HepG2 (cell line): Measurements from ENCODE around the gene CMTM3. TPM values are rescaled to one million over a fixed set of nuclear protein-coding genes. Genes with fewer than 3 reads are reported as not detected.

Experiments used
- ATAC-seq: fragments of 200-7000 bp; cut with Tn5 transposase; 3 replicates; pipeline ENCODE4 v1.9.1; 2020; ENCODE audit warnings: mild to moderate bottlenecking, moderate library complexity
- BruUV-seq: library from RNA; stranded (reverse); fragments of 400-500 nt; replicated peaks from 2 replicates; lab custom pipeline; 2021; lab: Mats Ljungman, UMichigan
- CTCF ChIA-PET: fragments of 300-600 bp; formaldehyde crosslinking; extraction: SDS; loops from one replicate; lab custom pipeline; 2021; ENCODE audit warnings: low total read pairs, inconsistent platforms, low intra/inter-chr PET ratio; lab: Yijun Ruan, JAX
- POLR2A ChIA-PET: fragments of 350-600 bp; sonication (Branson Sonifier 250); formaldehyde crosslinking; loops from one replicate; lab custom pipeline; 2020; ENCODE audit warnings: antibody characterized with exemption, inconsistent platforms; lab: Yijun Ruan, JAX
- DNase-seq: peaks from one replicate; pipeline ENCODE4 v3.0.0-alpha.2; 2015; ENCODE audit warnings: low spot score
- FAIRE-seq: peaks from 3 replicates; lab custom pipeline; 2011; peaks lifted over from hg19 to GRCh38; lab: Jason Lieb, UNC
- H2AFZ ChIP-seq: one replicate; pipeline ENCODE4 v1.6.1; 2011; ENCODE audit warnings: low read length, inconsistent platforms
- H3K27ac ChIP-seq: fragments of 300-600 bp; 3 replicates; pipeline ENCODE4 v1.8.0; 2011; ENCODE audit warnings: mixed run types, mild to moderate bottlenecking, mixed read lengths, low read length, inconsistent platforms; ENCODE audit not compliant: insufficient read depth; ENCODE audit errors: extremely low read length
- H3K27me3 ChIP-seq, 2 experiments: fragments of 200-600 bp in 1 of 2; 2 replicates in 1 of 2; 3 replicates in 1 of 2; pipeline versions ENCODE4 v1.6.0 to v1.8.0; 2011; ENCODE audit warnings: low read length in 2 of 2, mild to moderate bottlenecking in 2 of 2, moderate library complexity in 2 of 2, inconsistent platforms in 1 of 2; ENCODE audit not compliant: insufficient read depth in 2 of 2, control insufficient read depth in 1 of 2
- H3K36me3 ChIP-seq, 2 experiments: fragments of 200-600 bp in 1 of 2; replicated peaks in 1 of 2; 2 replicates in 1 of 2; 3 replicates in 1 of 2; pipeline versions ENCODE4 v1.5.1 to v1.8.0; 2011; ENCODE audit warnings: low read length in 2 of 2, inconsistent platforms in 1 of 2; ENCODE audit not compliant: insufficient read depth in 2 of 2, control insufficient read depth in 1 of 2
- H3K4me1 ChIP-seq: 2 replicates; pipeline ENCODE4 v1.5.1; 2012; ENCODE audit warnings: low read length, inconsistent platforms; ENCODE audit not compliant: insufficient read depth
- H3K4me2 ChIP-seq: 2 replicates; pipeline ENCODE4 v1.6.0; 2011; ENCODE audit warnings: low read depth, low read length, inconsistent platforms
- H3K4me3 ChIP-seq, 3 experiments: fragments of 200-600 bp in 1 of 3; sonication (generic), shearing (Covaris generic) in 1 of 3; replicated peaks in 1 of 3; 2 replicates each; pipeline ENCODE4 v1.5.1; 2011 to 2016; ENCODE audit warnings: low read length in 3 of 3, inconsistent platforms in 2 of 3, low read depth in 2 of 3, mild to moderate bottlenecking in 2 of 3, control low read depth in 1 of 3, mixed read lengths in 1 of 3; ENCODE audit not compliant: insufficient read depth in 1 of 3
- H3K79me2 ChIP-seq: one replicate; pipeline ENCODE4 v1.6.1; 2011; ENCODE audit warnings: low read length, inconsistent platforms; ENCODE audit not compliant: insufficient read depth
- H3K9ac ChIP-seq: 2 replicates; pipeline ENCODE4 v1.6.0; 2011; ENCODE audit warnings: mild to moderate bottlenecking, low read depth, low read length, inconsistent platforms; ENCODE audit not compliant: insufficient read depth
- H3K9me3 ChIP-seq: 2 replicates; pipeline ENCODE4 v1.5.1; 2012; ENCODE audit warnings: mild to moderate bottlenecking, low read length
- H4K20me1 ChIP-seq: 2 replicates; pipeline ENCODE4 v1.6.0; 2011; ENCODE audit warnings: inconsistent platforms, mild to moderate bottlenecking, low read length, moderate library complexity; ENCODE audit not compliant: insufficient read depth
- FIP1L1 ChIP-seq: fragments of 200-400 bp; formaldehyde crosslinking; IDR thresholded peaks from 2 replicates; pipeline ENCODE4 v1.6.1; 2018; ENCODE audit warnings: low read depth, mild to moderate bottlenecking, low read length, moderate library complexity, borderline replicate concordance; ENCODE audit not compliant: insufficient read depth
- MED13 ChIP-seq: sonication (generic); formaldehyde crosslinking; IDR thresholded peaks from 2 replicates; pipeline ENCODE4 v1.5.0; 2020; ENCODE audit warnings: missing genetic modification reagents
- NR2F6 ChIP-seq, 2 experiments: IDR thresholded peaks; 2 replicates each; pipeline ENCODE4 v1.6.1; 2016; ENCODE audit warnings: antibody characterized with exemption in 1 of 2, mild to moderate bottlenecking in 1 of 2
- SOX5 ChIP-seq: IDR thresholded peaks from 2 replicates; pipeline ENCODE4 v1.6.1; 2016; ENCODE audit warnings: borderline replicate concordance
- SUZ12 ChIP-seq: fragments of 150-350 bp; IDR thresholded peaks from 2 replicates; pipeline ENCODE4 v1.6.1; 2014; ENCODE audit warnings: low read depth, low read length
- ZBTB7A ChIP-seq: sonication (generic); formaldehyde crosslinking; IDR thresholded peaks from 2 replicates; pipeline ENCODE4 v1.8.0; 2022; ENCODE audit warnings: mild to moderate bottlenecking, missing genetic modification reagents
- ZNF263 ChIP-seq: sonication (generic); formaldehyde crosslinking; IDR thresholded peaks from 2 replicates; pipeline ENCODE4 v1.4.0; 2020; ENCODE audit warnings: missing genetic modification reagents
- WGBS: methylation state at CpG from one replicate; pipeline ENCODE4 v1.1.6; 2017; ENCODE audit warnings: low lambda C conversion rate; 5-methylcytosine and 5-hydroxymethylcytosine counted together
- in situ Hi-C: cut with HindIII; loops from 2 replicates; pipeline ENCODE4 v1.10.0; 2017; ENCODE audit warnings: low pct_unique_long_range_greater_than_20kb; ENCODE audit not compliant: extremely low pct_ligation_motif_present
- intact Hi-C: fragments of 100-400 bp; cut with micrococcal nuclease; formaldehyde crosslinking; loops from one replicate; pipeline ENCODE4 v1.10.0; 2022; ENCODE audit not compliant: unreplicated experiment
- polyA plus RNA-seq, 8 experiments: library from polyadenylated mRNA; depleted of rRNA in 3 of 8; stranded (reverse) in 7 of 8; unstranded in 1 of 8; fragments of >200 nt; fragmentation: Illumina TruSeq in 4 of 8; extraction: Trizol in 4 of 8; gene quantifications; 2 replicates each; pipeline versions ENCODE4 v1.2.1 to v1.2.3, GENCODE V29; 2011 to 2016; ENCODE audit warnings: low read depth in 4 of 8, missing spikeins in 1 of 8, mixed read lengths in 1 of 8; ENCODE audit not compliant: insufficient read depth in 1 of 8
- total RNA-seq, 5 experiments: library from RNA; depleted of rRNA; stranded (reverse); fragments of >200 nt; fragmentation: Illumina TruSeq; extraction: Trizol; gene quantifications; 2 replicates each; pipeline ENCODE4 v1.2.3, GENCODE V29; 2016; ENCODE audit warnings: low read depth in 1 of 5
- TF ChIP-seq, protein P1 (sequence below): sonication (generic); formaldehyde crosslinking; IDR thresholded peaks from 2 replicates; pipeline ENCODE4 v1.4.0; 2020; ENCODE audit warnings: mild to moderate bottlenecking, missing genetic modification reagents
- TF ChIP-seq, protein P2 (sequence below): IDR thresholded peaks from 2 replicates; pipeline ENCODE4 v1.6.1; 2016

The CMTM3 gene
- total and polyA plus RNA-seq, 2 of the 13 experiments (the other 11 are each of a cell fraction or from before 2014, with no cell fraction given): 29.2 to 48.7 TPM

DNA sequence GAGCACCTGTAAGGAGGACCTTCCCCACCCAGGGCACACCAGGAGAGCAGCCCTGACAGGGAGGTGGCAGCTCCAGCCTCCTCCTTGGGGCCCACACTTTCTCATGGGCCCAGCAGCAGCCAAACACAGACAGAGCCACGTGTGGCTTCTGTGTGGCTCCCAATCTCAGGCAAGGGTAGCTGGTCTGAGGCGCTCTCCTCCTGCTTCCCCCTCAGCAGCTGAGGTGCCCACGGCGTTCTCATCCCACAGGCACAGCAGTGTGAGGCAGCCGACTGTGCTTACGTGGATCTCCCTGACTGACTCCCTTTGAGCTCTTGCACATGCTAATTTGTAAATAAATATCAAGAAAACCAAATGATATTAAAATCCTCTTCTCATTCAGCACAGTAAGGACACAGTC lies 30.9 kb downstream of the CMTM3 start:
- no peak for DNase-seq
- BruUV-seq: no TSS peak
- POLR2A ChIA-PET: no interaction called here
- 88% methylated on average over 6 of the region's 6 CpGs for WGBS
- H4K20me1 ChIP-seq: no peaks in the 10 kb centered on the region
- peak; percentile 56 for ATAC-seq
- in situ Hi-C loops: no loop called here
- no peaks in the 10 kb centered on the region; a peak in 1 of 5 replicates for H3K36me3 ChIP-seq
- TF ChIP-seq MED13: no peak
- no peak for TF ChIP-seq ZBTB7A (CRISPR knock-in tag)
- no peak for TF ChIP-seq SOX5 (CRISPR knock-in tag)
- TF ChIP-seq ZNF263 (CRISPR knock-in tag): peak; percentile 30; the same call in 1 of the 2 replicates
- no peak for TF ChIP-seq SUZ12
- H2AFZ ChIP-seq: no peak overlapping the region
- no peak overlapping the region for H3K4me3 ChIP-seq
- CTCF ChIA-PET: no interaction called here
- peaks cover 18% of the 10 kb centered on the region for H3K4me1 ChIP-seq
- no peaks in the 10 kb centered on the region for H3K79me2 ChIP-seq
- H3K27me3 ChIP-seq: no peaks in the 10 kb centered on the region
- no peaks in the 10 kb centered on the region for H3K9me3 ChIP-seq
- no peak overlapping the region for H3K9ac ChIP-seq
- no peak for FAIRE-seq
- no peak overlapping the region for H3K27ac ChIP-seq
- no peak overlapping the region for H3K4me2 ChIP-seq
- intact Hi-C loops: no loop called here

DNA sequence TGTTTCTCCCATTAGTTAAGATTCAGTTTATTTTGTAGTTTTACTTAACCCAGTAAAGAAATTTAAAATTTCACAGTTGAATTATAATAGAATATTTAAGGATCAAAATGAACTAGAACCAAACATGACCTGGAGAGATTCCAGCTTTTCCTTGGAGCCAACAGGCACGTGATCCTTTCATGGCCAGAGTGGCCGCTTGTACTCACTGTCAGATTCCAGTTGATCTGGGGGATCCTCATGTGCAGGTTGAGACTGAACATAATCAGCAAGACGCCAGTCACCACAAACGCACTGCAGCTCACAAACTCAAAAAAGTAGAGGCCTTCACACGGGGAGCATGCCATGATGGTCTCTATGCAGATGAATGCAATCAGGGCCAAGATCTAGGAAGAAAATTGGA lies 31.7 kb downstream of the CMTM3 start:
- CTCF ChIA-PET: no interaction called here

More for the DNA sequence above, 31.7 kb downstream of the CMTM3 start:
- in situ Hi-C loops: no loop called here
- intact Hi-C loops: no loop called here
- Histone ChIP-seq H3K4me3 (no peak overlapping the region), H3K27ac (no peak overlapping the region), H3K27me3 (no peaks in the 10 kb centered on the region), H4K20me1 (no peaks in the 10 kb centered on the region), H2AFZ (no peak overlapping the region), H3K36me3 (no peaks in the 10 kb centered on the region; a peak in 1 of 5 replicates), H3K4me1 (peaks cover 26% of the 10 kb centered on the region), H3K79me2 (no peaks in the 10 kb centered on the region), H3K9ac (no peak overlapping the region), H3K9me3 (no peaks in the 10 kb centered on the region), H3K4me2 (no peak overlapping the region)
- DNase-seq (no peak), FAIRE-seq (no peak), ATAC-seq (no peak)
- no TSS peak for BruUV-seq
- no peak for TF ChIP-seq NR2F6 (IDR thresholded peaks at IDR 0.05)
- no peak for TF ChIP-seq NR2F6 (CRISPR knock-in tag; IDR thresholded peaks at IDR 0.05)
- TF ChIP-seq, protein P1, sequence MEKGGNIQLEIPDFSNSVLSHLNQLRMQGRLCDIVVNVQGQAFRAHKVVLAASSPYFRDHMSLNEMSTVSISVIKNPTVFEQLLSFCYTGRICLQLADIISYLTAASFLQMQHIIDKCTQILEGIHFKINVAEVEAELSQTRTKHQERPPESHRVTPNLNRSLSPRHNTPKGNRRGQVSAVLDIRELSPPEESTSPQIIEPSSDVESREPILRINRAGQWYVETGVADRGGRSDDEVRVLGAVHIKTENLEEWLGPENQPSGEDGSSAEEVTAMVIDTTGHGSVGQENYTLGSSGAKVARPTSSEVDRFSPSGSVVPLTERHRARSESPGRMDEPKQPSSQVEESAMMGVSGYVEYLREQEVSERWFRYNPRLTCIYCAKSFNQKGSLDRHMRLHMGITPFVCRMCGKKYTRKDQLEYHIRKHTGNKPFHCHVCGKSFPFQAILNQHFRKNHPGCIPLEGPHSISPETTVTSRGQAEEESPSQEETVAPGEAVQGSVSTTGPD: no peak
- TF ChIP-seq, protein P2, sequence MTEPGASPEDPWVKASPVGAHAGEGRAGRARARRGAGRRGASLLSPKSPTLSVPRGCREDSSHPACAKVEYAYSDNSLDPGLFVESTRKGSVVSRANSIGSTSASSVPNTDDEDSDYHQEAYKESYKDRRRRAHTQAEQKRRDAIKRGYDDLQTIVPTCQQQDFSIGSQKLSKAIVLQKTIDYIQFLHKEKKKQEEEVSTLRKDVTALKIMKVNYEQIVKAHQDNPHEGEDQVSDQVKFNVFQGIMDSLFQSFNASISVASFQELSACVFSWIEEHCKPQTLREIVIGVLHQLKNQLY (CRISPR knock-in tag): no peak
- no peak for TF ChIP-seq FIP1L1
- POLR2A ChIA-PET: no interaction called here
- WGBS: 98% methylated on average over 5 of the region's 5 CpGs
